Endothelial cell of umbilical vein (primary cell): Measurements from ENCODE around the gene SMC1B. TPM values are rescaled to one million over a fixed set of nuclear protein-coding genes. Genes with fewer than 3 reads are reported as not detected.

ENCODE experiments used
- BruUV-seq: library from RNA; stranded (reverse); fragments of 400-500 nt; replicated peaks from 2 replicates; lab custom pipeline; 2021; lab: Mats Ljungman, UMichigan
- CTCF ChIA-PET: fragments of 300-600, 350-600 bp; sonication (Branson Sonifier 250); formaldehyde crosslinking; loops from one replicate; lab custom pipeline; 2021; ENCODE audit warnings: antibody characterized with exemption, inconsistent platforms; lab: Charles Lee
- POLR2A ChIA-PET: fragments of 300-600, 350-600 bp; sonication (Branson Sonifier 250); formaldehyde crosslinking; loops from one replicate; lab custom pipeline; 2021; ENCODE audit warnings: antibody characterized with exemption, inconsistent platforms; lab: Charles Lee
- DNase-seq: peaks from one replicate; pipeline ENCODE4 v3.0.0-alpha.2; 2011; ENCODE audit warnings: low read depth, low spot score
- FAIRE-seq: peaks from 2 replicates; lab custom pipeline; 2011; peaks lifted over from hg19 to GRCh38; lab: Jason Lieb, UNC
- H2AFZ ChIP-seq: 2 replicates; pipeline ENCODE4 v1.6.0; 2012; ENCODE audit warnings: low read depth, low read length, control low read depth, inconsistent platforms
- H3K27ac ChIP-seq: 2 replicates; pipeline ENCODE4 v1.5.1; 2011; ENCODE audit warnings: low read depth, mild to moderate bottlenecking, control low read depth, low read length, moderate library complexity; ENCODE audit not compliant: insufficient read depth
- H3K27me3 ChIP-seq, 2 experiments: 2 replicates each; pipeline versions ENCODE4 v1.6.0 to v1.6.1; 2011; ENCODE audit warnings: low read length in 2 of 2, mixed read lengths in 1 of 2; ENCODE audit not compliant: control insufficient read depth in 2 of 2, insufficient read depth in 2 of 2
- H3K36me3 ChIP-seq, 2 experiments: 2 replicates in 1 of 2; 3 replicates in 1 of 2; pipeline ENCODE4 v1.5.1; 2011; ENCODE audit warnings: low read length in 2 of 2, mild to moderate bottlenecking in 1 of 2, moderate library complexity in 1 of 2; ENCODE audit not compliant: control insufficient read depth in 2 of 2, insufficient read depth in 2 of 2; ENCODE audit errors: extremely low read depth in 1 of 2
- H3K4me1 ChIP-seq: 3 replicates; pipeline ENCODE4 v1.5.1; 2011; ENCODE audit warnings: mild to moderate bottlenecking, low read length; ENCODE audit not compliant: control insufficient read depth, insufficient read depth; ENCODE audit errors: extremely low read depth
- H3K4me2 ChIP-seq: 2 replicates; pipeline ENCODE4 v1.6.1; 2011; ENCODE audit warnings: low read length, control low read depth, mixed read lengths; ENCODE audit not compliant: insufficient read depth
- H3K4me3 ChIP-seq, 3 experiments: fragments of 200-600 bp in 1 of 3; sonication (generic), shearing (Covaris generic) in 1 of 3; replicated peaks in 1 of 3; 2 replicates each; pipeline ENCODE4 v1.5.1; 2011 to 2016; ENCODE audit warnings: control low read depth in 3 of 3, low read length in 3 of 3, mild to moderate bottlenecking in 2 of 3, inconsistent platforms in 1 of 3, low read depth in 1 of 3, moderate library complexity in 1 of 3; ENCODE audit not compliant: insufficient read depth in 1 of 3
- H3K79me2 ChIP-seq: 2 replicates; pipeline ENCODE4 v1.6.0; 2012; ENCODE audit warnings: low read length, inconsistent platforms; ENCODE audit not compliant: control insufficient read depth, insufficient read depth
- H3K9ac ChIP-seq: replicated peaks from 2 replicates; pipeline ENCODE3; 2011; ENCODE audit warnings: low read length, control low read depth; ENCODE audit not compliant: insufficient read depth; ENCODE audit errors: extremely low read depth
- H3K9me1 ChIP-seq: replicated peaks from 3 replicates; pipeline ENCODE4 v1.6.0; 2011; ENCODE audit warnings: mild to moderate bottlenecking, low read length; ENCODE audit not compliant: control insufficient read depth, insufficient read depth; ENCODE audit errors: extremely low read depth
- H3K9me3 ChIP-seq: replicated peaks from 2 replicates; pipeline ENCODE4 v1.5.1; 2012; ENCODE audit warnings: low read length, inconsistent platforms; ENCODE audit not compliant: control insufficient read depth, insufficient read depth
- H4K20me1 ChIP-seq: replicated peaks from 2 replicates; pipeline ENCODE3; 2011; ENCODE audit warnings: mild to moderate bottlenecking, low read length; ENCODE audit not compliant: control insufficient read depth, insufficient read depth; ENCODE audit errors: extremely low read depth
- EZH2 ChIP-seq: IDR thresholded peaks from 2 replicates; pipeline ENCODE4 v1.6.1; 2012; ENCODE audit warnings: borderline replicate concordance, low read depth, mild to moderate bottlenecking, moderate library complexity, low read length, inconsistent platforms; ENCODE audit not compliant: severe bottlenecking
- FOS ChIP-seq: IDR thresholded peaks from 2 replicates; pipeline ENCODE4 v1.6.1; 2011; ENCODE audit warnings: mild to moderate bottlenecking, low read length, moderate library complexity, borderline replicate concordance; ENCODE audit not compliant: insufficient read depth
- GATA2 ChIP-seq: IDR thresholded peaks from 2 replicates; pipeline ENCODE4 v1.7.0; 2011; ENCODE audit warnings: low read depth, mild to moderate bottlenecking, moderate library complexity, mixed read lengths, low read length; ENCODE audit not compliant: insufficient read length, insufficient read depth
- JUN ChIP-seq: IDR thresholded peaks from 2 replicates; pipeline ENCODE4 v1.6.1; 2011; ENCODE audit warnings: borderline replicate concordance, low read depth; ENCODE audit not compliant: insufficient read length, insufficient read depth
- MYC ChIP-seq: IDR thresholded peaks from one replicate; pipeline ENCODE4 v1.6.1; 2011; ENCODE audit warnings: mild to moderate bottlenecking, low read depth, low read length
- POLR2A ChIP-seq: IDR thresholded peaks from 2 replicates; pipeline ENCODE4 v1.6.1; 2012; ENCODE audit warnings: low read depth, mild to moderate bottlenecking, control low read depth, low read length
- POLR2AphosphoS5 ChIP-seq: IDR thresholded peaks from 2 replicates; pipeline ENCODE4 v1.6.1; 2012; ENCODE audit warnings: low read depth, mild to moderate bottlenecking, control low read depth, low read length, moderate library complexity; ENCODE audit not compliant: insufficient read depth
- dilution Hi-C: fragments of 300-500 bp; cut with MboI; formaldehyde crosslinking; loops from one replicate; pipeline ENCODE4 v1.15.0; 2019; ENCODE audit warnings: low sequenced_read_pairs; ENCODE audit not compliant: extremely low pct_ligation_motif_present
- intact Hi-C: fragments of 100-400 bp; cut with micrococcal nuclease; formaldehyde crosslinking; loops from one replicate; pipeline ENCODE4 v1.10.0; 2022
- polyA plus RNA-seq, 4 experiments: library from polyadenylated mRNA; depleted of rRNA in 3 of 4; stranded (reverse) in 3 of 4; unstranded in 1 of 4; fragments of >200 nt; gene quantifications; 2 replicates each; pipeline versions ENCODE4 v1.2.1 to v1.2.3, GENCODE V29; 2011 to 2012; ENCODE audit warnings: missing spikeins in 1 of 4
- total RNA-seq: library from RNA; stranded (reverse); gene quantifications from 2 replicates; pipeline ENCODE4 v1.2.3, GENCODE V29; 2021
- TF ChIP-seq, protein P1 (sequence below): IDR thresholded peaks from 2 replicates; pipeline ENCODE4 v1.6.1; 2011; ENCODE audit not compliant: insufficient read depth, insufficient read length
- TF ChIP-seq, protein P2 (sequence below), 2 donors: IDR thresholded peaks; 1 replicate in 1 of 2; 2 replicates in 1 of 2; pipeline ENCODE4 v1.5.1; 2011; ENCODE audit warnings: low read length in 2 of 2, mild to moderate bottlenecking in 2 of 2, moderate library complexity in 2 of 2, control low read depth in 1 of 2, inconsistent platforms in 1 of 2, low read depth in 1 of 2; ENCODE audit not compliant: insufficient read depth in 1 of 2; ENCODE audit errors: extremely low read depth in 1 of 2

Gene SMC1B
- total and polyA plus RNA-seq, 2 donors (not counting 3 experiments of a cell fraction or from before 2014, with no cell fraction given): 0.07 TPM; not detected in 1

DNA sequence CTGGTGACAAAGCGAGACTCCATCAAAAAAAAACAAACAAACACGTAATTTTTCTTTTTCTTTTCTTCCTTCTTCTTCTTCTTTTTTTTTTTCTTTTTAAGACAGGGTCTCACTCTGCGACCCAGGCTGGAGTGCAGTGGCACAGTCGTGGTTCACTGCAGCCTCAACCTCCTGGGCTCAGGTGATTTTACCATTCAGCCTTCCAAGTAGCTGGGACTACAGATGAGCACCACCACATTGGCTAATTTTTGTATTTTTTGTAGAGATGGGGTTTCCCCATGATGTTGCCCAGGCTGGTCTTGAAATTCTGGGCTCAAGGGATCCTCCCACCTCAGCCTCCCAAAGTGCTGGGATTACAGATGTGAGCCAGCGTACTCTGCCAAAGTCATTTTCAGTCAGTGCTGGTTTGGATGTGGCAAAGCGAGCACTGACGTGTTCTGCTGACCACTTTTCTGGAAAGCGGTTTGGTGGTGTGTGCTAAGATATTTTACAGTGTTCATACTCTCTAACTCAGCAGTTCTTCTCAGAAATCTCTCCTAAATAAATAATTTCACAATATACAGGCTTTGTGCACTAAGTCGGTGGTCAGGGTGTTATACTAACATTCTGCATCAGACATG lies 92.9 kb downstream of the SMC1B start:
- Histone ChIP-seq H3K4me1 (peaks cover 24% of the 10 kb centered on the region), H3K4me2 (no peak overlapping the region), H3K27me3 (no peaks in the 10 kb centered on the region), H3K36me3 (peaks cover 4 to 21% of the 10 kb centered on the region in 2 experiments), H3K79me2 (peaks cover 43% of the 10 kb centered on the region), H3K27ac (no peak overlapping the region), H3K9ac (no peak overlapping the region), H2AFZ (no peak overlapping the region), H4K20me1 (no peaks in the 10 kb centered on the region), H3K9me3 (no peaks in the 10 kb centered on the region), H3K9me1 (no peaks in the 10 kb centered on the region), H3K4me3 (no peak overlapping the region)
- POLR2A ChIA-PET: no interaction called here
- DNase-seq (no peak), FAIRE-seq (no peak)
- no TSS peak for BruUV-seq
- intact Hi-C loops: no loop called here
- dilution Hi-C loops: no loop called here
- TF ChIP-seq, protein P1, sequence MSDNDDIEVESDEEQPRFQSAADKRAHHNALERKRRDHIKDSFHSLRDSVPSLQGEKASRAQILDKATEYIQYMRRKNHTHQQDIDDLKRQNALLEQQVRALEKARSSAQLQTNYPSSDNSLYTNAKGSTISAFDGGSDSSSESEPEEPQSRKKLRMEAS: no peak
- TF ChIP-seq GATA2 (no peak), POLR2A (no peak), EZH2 (no peak), FOS (no peak), JUN (no peak), MYC (no peak), POLR2AphosphoS5 (no peak)
- TF ChIP-seq, protein P2, sequence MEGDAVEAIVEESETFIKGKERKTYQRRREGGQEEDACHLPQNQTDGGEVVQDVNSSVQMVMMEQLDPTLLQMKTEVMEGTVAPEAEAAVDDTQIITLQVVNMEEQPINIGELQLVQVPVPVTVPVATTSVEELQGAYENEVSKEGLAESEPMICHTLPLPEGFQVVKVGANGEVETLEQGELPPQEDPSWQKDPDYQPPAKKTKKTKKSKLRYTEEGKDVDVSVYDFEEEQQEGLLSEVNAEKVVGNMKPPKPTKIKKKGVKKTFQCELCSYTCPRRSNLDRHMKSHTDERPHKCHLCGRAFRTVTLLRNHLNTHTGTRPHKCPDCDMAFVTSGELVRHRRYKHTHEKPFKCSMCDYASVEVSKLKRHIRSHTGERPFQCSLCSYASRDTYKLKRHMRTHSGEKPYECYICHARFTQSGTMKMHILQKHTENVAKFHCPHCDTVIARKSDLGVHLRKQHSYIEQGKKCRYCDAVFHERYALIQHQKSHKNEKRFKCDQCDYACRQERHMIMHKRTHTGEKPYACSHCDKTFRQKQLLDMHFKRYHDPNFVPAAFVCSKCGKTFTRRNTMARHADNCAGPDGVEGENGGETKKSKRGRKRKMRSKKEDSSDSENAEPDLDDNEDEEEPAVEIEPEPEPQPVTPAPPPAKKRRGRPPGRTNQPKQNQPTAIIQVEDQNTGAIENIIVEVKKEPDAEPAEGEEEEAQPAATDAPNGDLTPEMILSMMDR (IDR thresholded peaks at IDR 0.05; ENCODE audit: extremely low read depth in 1 of 2, insufficient read depth in 1 of 2, low read depth in 1 of 2, low read length in 2 of 2): no peak
- CTCF ChIA-PET: no interaction called here
